ENCODE measurements around the gene FASTK.

Gene FASTK

GRCh38 chr7:151122276-151122675, 41.7 kb upstream of the FASTK start:
- no peak for TF ChIP-seq CTCF (IDR thresholded peaks at IDR 0.05; ENCODE audit: low read depth, low read length)
- H3K4me3 ChIP-seq (ENCODE audit: low read depth, low read length), result no peak overlapping the region

- H3K4me3 ChIP-seq (ENCODE audit: low read depth, low read length), result no peak overlapping the region
- no peak for TF ChIP-seq CTCF (IDR thresholded peaks at IDR 0.05; ENCODE audit: low read depth, low read length)
Measured at GRCh38 chr7:151121380-151122170, 41.0 kb upstream of the FASTK start.

GRCh38 chr7:151120896-151121295, 40.3 kb upstream of the FASTK start:
- TF ChIP-seq CTCF (IDR thresholded peaks at IDR 0.05; ENCODE audit: low read depth, low read length), result no peak
- H3K4me3 ChIP-seq (ENCODE audit: low read depth, low read length), result no peak overlapping the region

GRCh38 chr7:151119902-151120301, 39.3 kb upstream of the FASTK start:
- no peak for TF ChIP-seq CTCF (IDR thresholded peaks at IDR 0.05; ENCODE audit: low read depth, low read length)
- no peak overlapping the region for H3K4me3 ChIP-seq (ENCODE audit: low read depth, low read length)

GRCh38 chr7:151119055-151119415, 38.4 kb upstream of the FASTK start:
- no peak for TF ChIP-seq CTCF (IDR thresholded peaks at IDR 0.05; ENCODE audit: low read depth, low read length)
- H3K4me3 ChIP-seq (ENCODE audit: low read depth, low read length), result no peak overlapping the region

GRCh38 chr7:151118108-151119054, 37.8 kb upstream of the FASTK start:
- H3K4me3 ChIP-seq (ENCODE audit: low read depth, low read length), result no peak overlapping the region
- TF ChIP-seq CTCF (IDR thresholded peaks at IDR 0.05; ENCODE audit: low read depth, low read length), result no peak

- H3K4me3 ChIP-seq (ENCODE audit: low read depth, low read length), result no peak overlapping the region
- TF ChIP-seq CTCF (IDR thresholded peaks at IDR 0.05; ENCODE audit: low read depth, low read length), result no peak
Measured at GRCh38 chr7:151117565-151117964, 37.0 kb upstream of the FASTK start.

Data from WI38 (cell line).